Cardiac fibroblast (primary cell): ENCODE data around the gene PRSS56.

Experiments used
- DNase-seq, 2 donors: peaks; one replicate each; pipeline versions ENCODE4 v3.0.0 to v3.0.0-alpha.2; 2010; ENCODE audit warnings: low read depth in 2 of 2
- H3K4me3 ChIP-seq, 2 donors: replicated peaks in 1 of 2; 1 replicate in 1 of 2; 2 replicates in 1 of 2; pipeline ENCODE4 v1.5.1; 2011; ENCODE audit warnings: low read depth in 2 of 2, low read length in 2 of 2, mild to moderate bottlenecking in 2 of 2, moderate library complexity in 1 of 2
- CTCF ChIP-seq: IDR thresholded peaks from one replicate; pipeline ENCODE4 v1.5.1; 2011; ENCODE audit warnings: low read depth, mild to moderate bottlenecking, low read length, inconsistent platforms

Gene PRSS56

GRCh38 chr2:232525199-232525598 lies 5.0 kb downstream of the PRSS56 start:
- DNase-seq: no peak
- H3K4me3 ChIP-seq: no peak overlapping the region
- TF ChIP-seq CTCF: no peak

GRCh38 chr2:232525791-232526371 lies 5.7 kb downstream of the PRSS56 start, which contains the start of gene CHRND:
Gene CHRND (plus strand): TSS chr2:232526160. CDS start chr2:232526216, 56 bp downstream.
- H3K4me3 ChIP-seq: no peak within 1 kb of the TSS
- no peak for TF ChIP-seq CTCF
- DNase-seq: peak in 1 of 2 donors; percentile 33

- DNase-seq: no peak
- TF ChIP-seq CTCF: no peak
- no peak overlapping the region for H3K4me3 ChIP-seq
Observed at GRCh38 chr2:232526372-232526941, 6.3 kb downstream of the PRSS56 start.

GRCh38 chr2:232527905-232528470 lies 7.8 kb downstream of the PRSS56 start:
- no peak for DNase-seq
- H3K4me3 ChIP-seq: no peak overlapping the region
- no peak for TF ChIP-seq CTCF

GRCh38 chr2:232528746-232529460 lies 8.7 kb downstream of the PRSS56 start:
- DNase-seq: no peak
- H3K4me3 ChIP-seq: no peak overlapping the region
- TF ChIP-seq CTCF: no peak

- H3K4me3 ChIP-seq: no peak overlapping the region
- no peak for DNase-seq
- TF ChIP-seq CTCF: no peak
Observed at GRCh38 chr2:232529806-232530547, 9.8 kb downstream of the PRSS56 start.
